ENCODE results near the gene NAPG.
"Not testable (repeated sequence)": the region's sequence is repeated elsewhere in the genome, so short reads cannot be mapped to it uniquely, and the experiment has no call there.

The NAPG gene

GRCh38 chr18:10544093-10544748 lies 18.4 kb downstream of the NAPG start:
- peak in 1 of 56 donors; percentile 19 for DNase-seq

- peak in 3 of 56 donors; percentile 15 to 34 (median 29) for DNase-seq
Measured at GRCh38 chr18:10546557-10547300, 20.9 kb downstream of the NAPG start.

- DNase-seq = no peak
Measured at GRCh38 chr18:10552226-10552625, 26.4 kb downstream of the NAPG start.

- not testable (repeated sequence) for DNase-seq
Measured at GRCh38 chr18:10556251-10556650, 30.4 kb downstream of the NAPG start.

GRCh38 chr18:10557085-10557677 lies 31.4 kb downstream of the NAPG start:
- DNase-seq = no peak

- DNase-seq = no peak
Measured at GRCh38 chr18:10558243-10558966, 32.6 kb downstream of the NAPG start.

GRCh38 chr18:10558967-10559298 lies 33.1 kb downstream of the NAPG start:
- no peak for DNase-seq

GRCh38 chr18:10559553-10560451 lies 34.0 kb downstream of the NAPG start:
- peak in 2 of 56 donors; percentile 38 to 53 for DNase-seq

GRCh38 chr18:10560452-10561045 lies 34.7 kb downstream of the NAPG start:
- peak in 51 of 56 donors; percentile 10 to 84 (median 40) for DNase-seq

GRCh38 chr18:10562773-10563160 lies 36.9 kb downstream of the NAPG start:
- no peak for DNase-seq

- DNase-seq = peak in 1 of 56 donors; percentile 31
Measured at GRCh38 chr18:10563886-10564285, 38.1 kb downstream of the NAPG start.

GRCh38 chr18:10564975-10565773 lies 39.3 kb downstream of the NAPG start:
- DNase-seq = no peak

- peak in 21 of 56 donors; percentile 6 to 72 (median 26) for DNase-seq
Measured at GRCh38 chr18:10565835-10566234, 40.0 kb downstream of the NAPG start.

- DNase-seq = no peak
Measured at GRCh38 chr18:10566390-10566789, 40.6 kb downstream of the NAPG start.

- not testable (repeated sequence) for DNase-seq
Measured at GRCh38 chr18:10569941-10570340, 44.1 kb downstream of the NAPG start.

GRCh38 chr18:10570622-10571021 lies 44.8 kb downstream of the NAPG start:
- DNase-seq = no peak

- DNase-seq = no peak
Measured at GRCh38 chr18:10571537-10571936, 45.7 kb downstream of the NAPG start.

- not testable (repeated sequence) for DNase-seq
Measured at GRCh38 chr18:10573261-10573660, 47.4 kb downstream of the NAPG start.

- DNase-seq = not testable (repeated sequence)
Measured at GRCh38 chr18:10574412-10574811, 48.6 kb downstream of the NAPG start.

Measured in amygdala (tissue), 56 donors.